K562 (cell line): ENCODE results near the gene ALK. TPM values are rescaled to one million over a fixed set of nuclear protein-coding genes. Genes with fewer than 3 reads are reported as not detected.

Experiments used
- ATAC-seq: fragments of 200-7000 bp; cut with Tn5 transposase; 3 replicates; pipeline ENCODE4 v1.9.1; 2020; ENCODE audit warnings: moderate library complexity
- BruUV-seq: library from RNA; stranded (reverse); fragments of 400-500 nt; replicated peaks from 2 replicates; lab custom pipeline; 2021; lab: Mats Ljungman, UMichigan
- CTCF ChIA-PET: fragments of 300-600 bp; formaldehyde crosslinking; extraction: SDS; loops from one replicate; lab custom pipeline; 2021; ENCODE audit warnings: low intra/inter-chr PET ratio; lab: Yijun Ruan, JAX
- POLR2A ChIA-PET: fragments of 300-600, 350-650 bp; sonication (Branson Sonifier 250); formaldehyde crosslinking; extraction: SDS; loops from one replicate; lab custom pipeline; 2021; ENCODE audit warnings: antibody characterized with exemption, inconsistent platforms; lab: Yijun Ruan, JAX
- DNase-seq, 4 experiments: peaks; one replicate each; pipeline versions ENCODE4 v3.0.0 to v3.0.0-alpha.2; 2011 to 2018; ENCODE audit warnings: low spot score in 3 of 4, mixed read lengths in 3 of 4; ENCODE audit errors: extremely low read depth in 1 of 4
- FAIRE-seq: peaks from 2 replicates; lab custom pipeline; 2011; peaks lifted over from hg19 to GRCh38; lab: Jason Lieb, UNC
- H2AFZ ChIP-seq: 2 replicates; pipeline ENCODE4 v1.6.0; 2011; ENCODE audit warnings: low read depth, low read length, control low read depth, inconsistent platforms
- H3K27ac ChIP-seq: fragments of 200-600 bp; 3 replicates; pipeline ENCODE4 v1.8.0; 2011; ENCODE audit warnings: low read depth, mild to moderate bottlenecking, control low read depth, inconsistent platforms, low read length, moderate library complexity, mixed read lengths; ENCODE audit errors: extremely low read depth
- H3K27me3 ChIP-seq, 2 experiments: fragments of 300-600 bp in 1 of 2; 2 replicates in 1 of 2; 3 replicates in 1 of 2; pipeline versions ENCODE4 v1.6.0 to v1.8.0; 2011; ENCODE audit warnings: inconsistent platforms in 2 of 2, low read length in 2 of 2, mild to moderate bottlenecking in 1 of 2, mixed read lengths in 1 of 2, moderate library complexity in 1 of 2; ENCODE audit not compliant: control insufficient read depth in 2 of 2, insufficient read depth in 2 of 2
- H3K36me3 ChIP-seq: fragments of 300-600 bp; 3 replicates; pipeline ENCODE4 v1.8.0; 2011; ENCODE audit warnings: mild to moderate bottlenecking, low read length, inconsistent platforms; ENCODE audit not compliant: control insufficient read depth, insufficient read depth
- H3K4me1 ChIP-seq, 2 experiments: fragments of 200-600 bp in 1 of 2; replicated peaks in 1 of 2; 2 replicates in 1 of 2; 3 replicates in 1 of 2; pipeline versions ENCODE4 v1.5.1 to v1.8.0; 2011; ENCODE audit warnings: inconsistent platforms in 2 of 2, low read length in 2 of 2, mild to moderate bottlenecking in 1 of 2, mixed read lengths in 1 of 2, moderate library complexity in 1 of 2; ENCODE audit not compliant: control insufficient read depth in 2 of 2, insufficient read depth in 2 of 2
- H3K4me2 ChIP-seq: 2 replicates; pipeline ENCODE4 v1.6.1; 2011; ENCODE audit warnings: low read length, control low read depth, inconsistent platforms, mixed read lengths; ENCODE audit not compliant: insufficient read depth
- H3K4me3 ChIP-seq: fragments of 200-600 bp; sonication (generic), shearing (Covaris generic); 2 replicates; pipeline ENCODE4 v1.5.1; 2016; ENCODE audit warnings: control low read depth, inconsistent platforms
- H3K79me2 ChIP-seq: fragments of 200-600 bp; 3 replicates; pipeline ENCODE4 v1.8.0; 2011; ENCODE audit warnings: low read length, inconsistent platforms; ENCODE audit not compliant: control insufficient read depth, insufficient read depth
- H3K9ac ChIP-seq, 2 experiments: 2 replicates each; pipeline versions ENCODE4 v1.6.0 to v1.6.1; 2011; ENCODE audit warnings: low read depth in 2 of 2, low read length in 2 of 2, control low read depth in 1 of 2, inconsistent platforms in 1 of 2, mild to moderate bottlenecking in 1 of 2, mixed read lengths in 1 of 2; ENCODE audit not compliant: insufficient read depth in 1 of 2
- H3K9me1 ChIP-seq: one replicate; pipeline ENCODE4 v1.6.0; 2011; ENCODE audit warnings: inconsistent platforms, mild to moderate bottlenecking, low read length, moderate library complexity; ENCODE audit not compliant: control insufficient read depth, insufficient read depth
- H3K9me3 ChIP-seq: replicated peaks from 2 replicates; pipeline ENCODE4 v1.5.1; 2011; ENCODE audit warnings: low read depth, low read length, inconsistent platforms; ENCODE audit not compliant: control insufficient read depth, insufficient read depth
- H4K20me1 ChIP-seq: replicated peaks from 2 replicates; pipeline ENCODE4 v1.6.1; 2011; ENCODE audit warnings: low read length, inconsistent platforms, mixed read lengths; ENCODE audit not compliant: control insufficient read depth, insufficient read depth
- ARHGAP35 ChIP-seq: fragments of 450-650 bp; IDR thresholded peaks from 2 replicates; pipeline ENCODE4 v1.6.1; 2018; ENCODE audit not compliant: partially characterized antibody
- ELF2 ChIP-seq: fragments of 250-450 bp; sonication (Bioruptor Pico); IDR thresholded peaks from 2 replicates; pipeline ENCODE4 v1.5.0; 2021; ENCODE audit warnings: mild to moderate bottlenecking
- ESRRA ChIP-seq: fragments of 450-650 bp; IDR thresholded peaks from 2 replicates; pipeline ENCODE4 v1.6.1; 2014; ENCODE audit warnings: low read depth, mild to moderate bottlenecking, moderate library complexity, borderline replicate concordance
- EZH2 ChIP-seq: IDR thresholded peaks from 2 replicates; pipeline ENCODE4 v1.6.1; 2012; ENCODE audit warnings: low read depth, mild to moderate bottlenecking, inconsistent platforms, low read length, borderline replicate concordance
- HMGN3 ChIP-seq: IDR thresholded peaks from 2 replicates; pipeline ENCODE4 v1.6.1; 2011; ENCODE audit warnings: borderline replicate concordance, low read depth, mild to moderate bottlenecking, mixed read lengths, low read length; ENCODE audit not compliant: insufficient read length; ENCODE audit errors: extremely low read depth
- KLF1 ChIP-seq: fragments of 450-650 bp; IDR thresholded peaks from 2 replicates; pipeline ENCODE4 v1.6.1; 2016; ENCODE audit warnings: missing genetic modification characterization, missing compliant biosample characterization
- MECOM ChIP-seq: fragments of 250-450 bp; sonication (Bioruptor Pico); IDR thresholded peaks from 2 replicates; pipeline ENCODE4 v1.8.0; 2022; ENCODE audit warnings: inconsistent platforms
- POLR2H ChIP-seq: IDR thresholded peaks from 2 replicates; pipeline ENCODE4 v1.6.1; 2016; ENCODE audit warnings: missing genetic modification characterization, low read depth, mild to moderate bottlenecking, control low read depth, missing compliant biosample characterization, moderate library complexity
- PTRF ChIP-seq: fragments of 450-650 bp; IDR thresholded peaks from 2 replicates; pipeline ENCODE4 v1.6.1; 2016; ENCODE audit warnings: mild to moderate bottlenecking, missing genetic modification characterization, missing compliant biosample characterization
- PURB ChIP-seq: sonication (generic); formaldehyde crosslinking; IDR thresholded peaks from 2 replicates; pipeline ENCODE4 v1.9.0; 2021; ENCODE audit warnings: low read depth, mild to moderate bottlenecking, missing genetic modification reagents
- RFX5 ChIP-seq: IDR thresholded peaks from 2 replicates; pipeline ENCODE4 v1.6.1; 2011; ENCODE audit warnings: low read depth, mild to moderate bottlenecking, improper control_type of control experiment, low read length
- ZNF133 ChIP-seq: fragments of 250-450 bp; sonication (Bioruptor Pico); IDR thresholded peaks from 2 replicates; pipeline ENCODE4 v1.4.0; 2020; ENCODE audit warnings: mild to moderate bottlenecking
- ZNF253 ChIP-seq: fragments of 250-450 bp; sonication (Bioruptor Pico); conservative IDR thresholded peaks from 2 replicates; pipeline ENCODE4 v1.6.1; 2021; ENCODE audit warnings: mild to moderate bottlenecking
- ZNF695 ChIP-seq: fragments of 450-650 bp; formaldehyde crosslinking; IDR thresholded peaks from 2 replicates; pipeline ENCODE4 v1.4.0; 2020; ENCODE audit warnings: mild to moderate bottlenecking, moderate library complexity
- ZSCAN29 ChIP-seq: fragments of 450-650 bp; IDR thresholded peaks from 2 replicates; pipeline ENCODE4 v1.6.1; 2017
- WGBS: fragments of 100-300 bp; shearing (Covaris generic); methylation state at CpG from one replicate; pipeline ENCODE4 v1.1.6; 2016; ENCODE audit warnings: low coverage, mixed read lengths; ENCODE audit not compliant: insufficient coverage; ENCODE audit errors: missing lambda C conversion rate; 5-methylcytosine and 5-hydroxymethylcytosine counted together
- in situ Hi-C: fragments of 300-500 bp; cut with MboI; formaldehyde crosslinking; loops from 4 replicates; pipeline ENCODE4 v1.15.0; 2018; ENCODE audit warnings: inconsistent platforms, mixed read lengths
- intact Hi-C: fragments of 100-400 bp; cut with micrococcal nuclease; formaldehyde crosslinking; loops from 2 replicates; pipeline ENCODE4 v1.14.2; 2022
- polyA plus RNA-seq, 8 experiments: library from polyadenylated mRNA; depleted of rRNA in 4 of 8; stranded (reverse) in 5 of 8; unstranded in 3 of 8; fragments of >200 nt; fragmentation: Nextera tagmentation in 2 of 8; fragmentation: Illumina TruSeq in 1 of 8; extraction: Ambion mirVana in 2 of 8; extraction: Trizol in 1 of 8; gene quantifications; 2 replicates each; pipeline versions ENCODE4 v1.2.1 to v1.2.3, GENCODE V29; 2011 to 2014; ENCODE audit warnings: inconsistent platforms in 1 of 8, missing spikeins in 1 of 8
- total RNA-seq, 7 experiments: library from RNA; depleted of rRNA in 6 of 7; stranded (reverse); fragments of >200 nt in 6 of 7; fragmentation: Illumina TruSeq in 2 of 7; extraction: Trizol in 2 of 7; gene quantifications; 2 replicates each; pipeline versions ENCODE4 v1.2.1 to v1.2.3, GENCODE V29; 2011 to 2021; ENCODE audit warnings: low replicate concordance in 1 of 7
- TF ChIP-seq, protein P1 (sequence below): sonication (generic); formaldehyde crosslinking; IDR thresholded peaks from 2 replicates; pipeline ENCODE4 v1.8.0; 2022; ENCODE audit warnings: mild to moderate bottlenecking, missing genetic modification reagents

Gene ALK
- total and polyA plus RNA-seq, 9 of the 15 experiments (the other 6 are each of a cell fraction or from before 2014, with no cell fraction given): not detected

DNA sequence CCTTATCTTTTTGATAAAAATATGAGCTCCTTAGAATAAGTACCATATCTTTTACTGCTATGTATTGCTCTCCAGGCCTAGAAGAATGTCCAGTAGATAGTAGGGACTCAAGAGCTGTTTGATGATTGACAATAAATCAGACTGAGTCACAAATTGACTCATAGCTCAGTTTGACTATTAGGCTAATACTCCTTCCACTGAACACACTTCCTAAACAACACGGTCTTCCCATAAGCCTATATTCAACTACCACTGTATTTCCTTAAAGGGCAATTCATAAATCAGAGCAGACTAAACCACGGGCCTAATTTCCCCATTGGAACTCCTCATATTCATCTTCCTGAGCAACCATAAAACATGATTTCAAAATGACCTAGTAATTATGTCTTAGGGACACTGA, 258.5 kb downstream of the ALK start:
- no peak overlapping the region for H3K4me2 ChIP-seq
- ATAC-seq (no peak), DNase-seq (no peak), FAIRE-seq (no peak)
- no peak overlapping the region for H3K4me3 ChIP-seq
- H3K9me3 ChIP-seq: no peaks in the 10 kb centered on the region
- in situ Hi-C loops: no loop called here
- H3K79me2 ChIP-seq: no peaks in the 10 kb centered on the region
- ChIA-PET CTCF (no interaction called here), POLR2A (interaction anchor here (0.9 kb wide), 1 partner anchor 10 kb away, joined by 3 read pairs; no protein-coding TSS in a partner anchor)
- 0% methylated on average over 2 of the region's 2 CpGs for WGBS
- intact Hi-C loops: no loop called here
- no peaks in the 10 kb centered on the region for H3K36me3 ChIP-seq
- H3K27me3 ChIP-seq: no peaks in the 10 kb centered on the region
- H4K20me1 ChIP-seq: no peaks in the 10 kb centered on the region
- no peak overlapping the region for H2AFZ ChIP-seq
- no peaks in the 10 kb centered on the region for H3K9me1 ChIP-seq
- no TSS peak for BruUV-seq
- no peak for TF ChIP-seq POLR2H (tag)
- TF ChIP-seq KLF1 (tag): no peak
- TF ChIP-seq ZNF253 (CRISPR knock-in tag): no peak
- TF ChIP-seq ESRRA: no peak
- TF ChIP-seq, protein P1, sequence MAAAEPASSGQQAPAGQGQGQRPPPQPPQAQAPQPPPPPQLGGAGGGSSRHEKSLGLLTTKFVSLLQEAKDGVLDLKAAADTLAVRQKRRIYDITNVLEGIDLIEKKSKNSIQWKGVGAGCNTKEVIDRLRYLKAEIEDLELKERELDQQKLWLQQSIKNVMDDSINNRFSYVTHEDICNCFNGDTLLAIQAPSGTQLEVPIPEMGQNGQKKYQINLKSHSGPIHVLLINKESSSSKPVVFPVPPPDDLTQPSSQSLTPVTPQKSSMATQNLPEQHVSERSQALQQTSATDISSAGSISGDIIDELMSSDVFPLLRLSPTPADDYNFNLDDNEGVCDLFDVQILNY (CRISPR knock-in tag): no peak
- no peak for TF ChIP-seq PTRF (tag)
- TF ChIP-seq EZH2: no peak
- no peak for TF ChIP-seq PURB (CRISPR knock-in tag)
- no peak for TF ChIP-seq ZNF695 (CRISPR knock-in tag)
- no peak for TF ChIP-seq ZSCAN29
- TF ChIP-seq ARHGAP35: no peak
- no peak for TF ChIP-seq ELF2 (CRISPR knock-in tag)
- TF ChIP-seq RFX5: no peak
- no peak for TF ChIP-seq HMGN3
- no peak for TF ChIP-seq ZNF133 (CRISPR knock-in tag)
- TF ChIP-seq MECOM (CRISPR knock-in tag): no peak
- H3K27ac ChIP-seq: no peak overlapping the region
- H3K9ac ChIP-seq: no peak overlapping the region
- H3K4me1 ChIP-seq: no peaks in the 10 kb centered on the region
